Anterior cingulate cortex (tissue), 58 donors: ENCODE data around the gene CST3.
"Not testable (repeated sequence)": the region's sequence is repeated elsewhere in the genome, so short reads cannot be mapped to it uniquely, and the experiment has no call there.

Source experiments
- DNase-seq, 58 donors: peaks; one replicate each; lab custom pipeline; 2025; lab: John Stamatoyannopoulos, UW

CST3 gene

DNA sequence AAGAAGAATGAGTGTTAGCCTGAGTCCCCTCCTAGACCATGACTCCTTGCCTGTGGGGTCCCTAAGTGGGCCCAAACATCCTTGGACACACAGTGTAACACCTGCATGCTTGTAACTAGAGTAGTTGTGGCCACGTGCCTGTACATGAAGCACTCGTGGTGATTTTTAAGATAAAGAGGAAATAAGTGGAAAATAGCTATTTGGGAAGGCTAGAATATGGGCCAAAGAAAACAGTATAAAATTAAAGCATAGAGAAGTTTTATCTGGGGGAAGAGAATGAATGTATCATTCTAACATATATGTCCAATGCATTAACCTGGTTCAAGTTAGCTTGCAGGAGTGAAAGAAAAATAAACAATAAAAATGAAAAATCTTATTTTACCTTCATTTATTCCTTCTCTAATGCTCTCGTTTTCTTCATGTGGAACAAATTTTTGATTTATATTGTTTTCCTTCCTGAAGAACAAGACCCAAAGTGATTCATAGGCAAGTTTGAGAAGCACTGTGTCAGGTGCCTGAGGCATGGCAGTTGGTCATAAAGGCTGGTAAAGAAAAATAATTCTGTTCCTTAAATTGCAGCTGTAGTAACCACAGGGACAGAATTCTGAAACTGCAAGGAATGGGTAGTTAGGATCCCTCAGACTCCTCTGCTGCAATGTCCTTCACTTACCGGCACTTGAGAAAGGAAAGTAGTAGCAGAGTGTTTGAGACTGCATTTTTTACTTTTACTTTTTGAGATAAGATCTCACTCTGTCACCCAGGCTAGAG is 8.5 kb upstream of the CST3 start:
- no peak for DNase-seq

DNA sequence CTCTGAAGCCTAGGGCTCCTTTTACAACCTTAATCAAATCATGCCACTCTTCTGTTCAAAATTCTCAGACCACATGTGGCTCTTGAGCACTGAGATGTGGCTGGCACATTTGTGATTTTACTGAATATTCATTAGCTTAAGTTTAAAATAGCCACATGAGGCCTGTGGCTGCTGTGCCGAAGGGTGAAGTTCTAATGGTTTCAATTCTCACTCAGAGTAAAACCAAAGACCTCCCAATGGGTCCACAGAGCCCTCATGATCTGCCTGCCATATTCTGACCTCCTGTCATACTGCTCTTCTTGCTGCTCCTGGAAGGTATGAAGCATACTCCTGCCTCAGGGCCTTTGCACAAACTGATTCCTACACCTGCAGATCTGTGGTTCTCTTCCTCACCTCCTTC is 7.8 kb upstream of the CST3 start:
- DNase-seq, result no peak

DNA sequence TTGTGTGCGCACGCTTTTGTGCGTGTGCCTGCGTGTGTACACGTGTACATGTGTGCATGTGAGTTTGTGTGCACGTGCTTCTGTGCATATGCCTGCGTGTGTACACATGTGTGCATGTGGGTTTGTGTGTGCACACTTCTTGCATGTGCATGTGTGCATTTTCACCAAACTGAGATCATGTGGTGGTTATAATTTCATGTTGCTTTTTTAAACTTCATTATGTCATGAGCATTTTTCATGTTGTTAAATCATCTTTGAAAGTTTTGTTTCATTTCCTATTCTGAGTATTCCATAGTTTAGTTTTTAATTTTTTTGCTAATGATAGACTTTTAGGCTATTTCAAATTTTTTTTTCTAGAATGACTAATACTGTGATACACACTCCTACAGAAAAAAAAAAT is 6.4 kb upstream of the CST3 start:
- no peak for DNase-seq

DNA sequence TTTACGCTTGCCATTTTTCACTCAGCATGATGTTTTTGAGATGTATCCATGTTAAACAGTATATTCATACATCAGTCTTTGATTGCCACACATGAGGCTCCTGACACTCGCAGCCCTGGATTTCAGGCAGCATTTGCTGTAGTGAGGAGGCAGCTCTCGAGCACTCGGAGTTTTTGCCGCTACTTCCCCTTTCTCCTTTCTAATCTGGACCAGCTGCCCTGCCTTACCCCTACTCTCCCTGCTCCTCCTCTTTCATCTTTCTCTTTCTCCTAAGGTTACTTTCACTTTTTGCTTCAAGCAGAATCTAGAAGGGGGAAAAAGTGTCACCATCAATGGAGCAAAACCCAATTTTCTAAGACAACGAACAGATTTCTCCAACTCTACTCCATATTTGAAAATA is 5.9 kb upstream of the CST3 start:
- no peak for DNase-seq

DNA sequence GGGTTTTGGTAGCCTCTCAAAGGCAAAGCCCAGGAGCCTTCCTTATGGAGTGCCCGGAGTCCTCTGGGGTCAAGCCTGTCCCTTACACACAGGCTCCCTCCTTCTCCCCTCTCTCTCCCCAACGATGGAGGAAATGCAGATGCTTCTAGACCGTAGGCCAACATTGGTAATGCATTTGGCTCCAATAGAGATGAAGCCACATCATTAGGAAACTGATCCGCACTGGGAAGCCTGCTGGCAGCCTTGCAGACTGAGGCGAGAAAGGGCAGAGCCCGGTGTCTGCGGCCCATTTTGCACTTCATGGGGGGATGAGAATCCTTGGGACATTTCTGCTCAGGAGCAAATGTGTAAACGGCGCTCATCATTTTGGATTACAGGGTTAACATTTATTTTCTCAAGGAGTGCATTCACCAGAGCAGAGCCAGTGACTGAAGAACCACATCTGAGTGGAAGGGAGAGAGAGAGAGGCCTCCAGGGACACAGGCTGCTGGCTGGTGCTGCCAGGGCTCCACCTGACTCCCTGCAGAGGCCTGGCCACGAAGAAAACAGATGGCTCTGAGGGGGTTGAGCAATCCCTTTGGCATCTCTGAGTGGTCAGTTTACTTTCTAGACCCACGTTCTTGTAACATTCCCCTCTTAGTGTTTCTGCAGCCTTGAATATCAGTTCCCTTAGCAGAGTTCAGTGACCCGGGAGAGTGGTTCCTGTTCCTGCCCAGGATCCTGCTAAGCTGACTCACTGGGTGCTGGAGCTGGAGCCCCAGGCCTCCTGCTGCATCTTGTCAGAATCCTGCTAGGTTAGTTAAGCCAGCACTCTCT is 4.4 kb upstream of the CST3 start:
- peak in 4 of 58 donors; percentile 18 to 46 (median 26) for DNase-seq

DNA sequence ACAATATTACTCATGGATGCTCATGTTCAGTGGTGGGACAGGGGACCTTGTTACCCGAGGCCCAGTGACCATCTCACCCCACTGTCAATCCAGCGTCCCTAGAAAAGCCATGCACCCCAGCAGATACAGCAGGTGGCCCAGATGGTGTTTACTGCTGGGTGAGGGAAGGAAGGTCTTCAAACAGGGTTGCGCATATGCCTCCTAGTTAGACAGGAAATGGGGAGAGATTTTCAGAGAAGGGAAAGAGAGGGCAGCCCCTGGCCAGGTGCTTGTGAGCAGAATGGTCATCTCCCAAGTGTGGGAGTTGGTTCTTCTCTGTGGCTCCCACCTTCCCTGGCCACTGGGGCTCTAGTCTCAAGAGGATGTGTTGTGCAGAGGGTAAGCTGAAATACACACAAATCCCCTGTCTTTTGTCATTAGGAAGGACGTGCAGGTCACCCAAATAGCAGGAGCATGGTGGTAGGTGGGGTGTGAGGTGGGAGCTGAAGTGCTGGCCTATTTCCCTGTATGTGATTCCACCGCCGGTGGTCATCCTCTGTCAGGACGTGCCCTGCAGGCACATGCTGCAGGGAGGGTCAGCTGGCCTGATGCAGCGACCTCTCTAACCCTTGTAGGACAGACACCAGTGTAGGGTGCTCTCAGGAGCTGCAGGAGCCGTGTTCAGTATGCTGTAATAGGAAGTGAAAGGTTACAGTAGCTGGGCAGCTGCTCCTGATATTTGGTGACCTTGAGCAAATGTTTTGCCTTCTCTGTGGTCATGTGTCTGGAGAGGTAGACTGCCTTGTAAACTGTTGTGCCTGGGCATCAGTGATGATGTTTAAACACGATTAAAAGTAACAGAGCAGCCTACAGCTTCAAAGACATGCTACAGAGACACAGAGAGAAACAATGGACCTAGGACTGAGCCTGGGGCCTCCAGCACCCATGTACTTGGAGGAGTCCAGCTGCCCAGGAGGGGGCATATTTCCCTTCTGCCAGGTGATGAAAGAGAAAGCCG is 3.2 kb upstream of the CST3 start:
- DNase-seq, result no peak

DNA sequence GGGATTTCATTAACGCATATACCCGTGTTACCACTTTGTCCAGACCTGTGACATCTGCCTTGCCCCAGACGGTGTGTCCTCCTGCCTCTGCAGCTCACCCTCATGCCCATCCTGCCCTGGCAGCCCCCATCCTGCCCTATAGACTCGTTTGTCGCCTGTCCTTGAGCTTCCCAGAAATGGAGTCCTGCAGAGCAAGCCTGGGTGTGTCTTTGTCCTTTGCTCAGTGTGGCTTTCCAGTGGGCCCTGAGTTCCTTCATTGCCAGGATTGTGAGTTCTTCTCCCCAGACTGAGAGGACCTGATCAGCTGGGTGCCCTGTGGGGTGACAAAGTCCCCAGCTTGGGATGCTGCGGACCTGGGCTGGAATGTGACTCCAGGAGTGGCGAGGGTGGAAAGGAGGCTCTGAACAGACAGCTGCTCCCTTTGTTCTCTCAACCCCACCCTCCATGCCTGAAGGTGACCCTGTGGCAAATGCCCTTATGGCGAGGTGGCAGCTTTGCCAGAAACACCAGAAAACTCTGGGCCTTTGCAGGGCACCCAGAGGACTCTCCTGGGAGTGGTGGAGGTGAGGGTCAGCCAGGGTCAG is 2.4 kb upstream of the CST3 start:
- DNase-seq, result no peak

DNA sequence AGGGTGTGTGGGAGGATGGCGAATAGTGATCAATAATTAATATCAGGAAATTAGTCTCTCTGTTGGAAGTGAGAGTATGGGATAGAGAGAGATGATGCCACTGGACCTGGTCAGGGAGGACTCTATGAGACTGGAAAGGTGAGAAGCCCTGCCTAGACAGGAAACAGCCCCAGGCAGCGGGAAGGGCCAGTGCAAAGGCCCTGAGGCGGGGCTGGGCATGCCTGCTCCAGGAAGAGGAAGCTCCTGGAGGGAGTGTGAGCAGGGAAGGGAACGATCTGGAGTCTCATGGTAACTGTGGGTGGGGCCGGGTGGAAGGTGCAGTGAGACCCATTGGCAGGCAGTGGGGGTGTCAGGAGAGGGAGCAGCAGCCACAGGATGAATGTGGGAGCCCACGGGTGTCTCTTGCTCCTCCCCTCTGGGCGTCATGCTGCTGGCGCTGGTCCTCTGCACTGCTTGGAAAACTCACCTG is 1.8 kb upstream of the CST3 start:
- no peak for DNase-seq

DNA sequence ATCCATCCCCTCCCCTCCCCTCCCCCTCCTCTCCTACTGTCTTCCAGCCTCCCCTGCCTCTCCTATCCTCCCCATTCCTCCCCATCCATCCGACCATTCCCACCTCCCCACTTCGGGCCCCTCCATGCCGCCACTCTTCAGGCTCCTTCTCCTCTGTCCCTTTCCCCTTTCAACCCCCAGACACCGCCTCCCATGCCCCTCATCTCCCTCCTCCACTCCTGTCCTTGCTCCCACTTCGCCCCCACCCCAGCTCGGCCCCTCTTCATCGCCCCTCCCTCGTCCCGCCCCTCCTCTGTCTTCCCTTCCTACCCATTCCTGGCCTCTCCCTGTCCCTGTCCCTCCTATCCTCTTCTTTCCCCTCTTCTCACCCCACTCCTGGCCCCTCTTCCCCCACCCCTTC is 554 bp upstream of the CST3 start:
- no peak for DNase-seq

DNA sequence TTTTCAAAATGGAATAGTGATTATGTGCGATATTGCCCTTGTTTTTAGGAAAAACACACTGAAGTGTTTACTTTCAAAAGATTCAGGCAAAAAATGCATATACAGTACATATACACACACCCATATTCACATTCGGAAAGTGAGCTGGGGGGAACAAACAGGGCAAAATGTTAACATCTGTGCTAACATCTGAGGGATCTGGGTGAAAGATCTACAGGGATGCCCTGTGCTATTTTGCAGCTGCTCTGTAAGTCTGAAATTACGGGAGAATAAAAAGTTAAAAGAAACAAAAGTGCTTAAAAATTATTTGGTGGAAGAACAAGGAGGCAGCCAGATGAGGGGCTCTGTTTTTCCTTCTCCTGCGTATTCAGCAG is 860 bp downstream of the CST3 start:
- no peak for DNase-seq

DNA sequence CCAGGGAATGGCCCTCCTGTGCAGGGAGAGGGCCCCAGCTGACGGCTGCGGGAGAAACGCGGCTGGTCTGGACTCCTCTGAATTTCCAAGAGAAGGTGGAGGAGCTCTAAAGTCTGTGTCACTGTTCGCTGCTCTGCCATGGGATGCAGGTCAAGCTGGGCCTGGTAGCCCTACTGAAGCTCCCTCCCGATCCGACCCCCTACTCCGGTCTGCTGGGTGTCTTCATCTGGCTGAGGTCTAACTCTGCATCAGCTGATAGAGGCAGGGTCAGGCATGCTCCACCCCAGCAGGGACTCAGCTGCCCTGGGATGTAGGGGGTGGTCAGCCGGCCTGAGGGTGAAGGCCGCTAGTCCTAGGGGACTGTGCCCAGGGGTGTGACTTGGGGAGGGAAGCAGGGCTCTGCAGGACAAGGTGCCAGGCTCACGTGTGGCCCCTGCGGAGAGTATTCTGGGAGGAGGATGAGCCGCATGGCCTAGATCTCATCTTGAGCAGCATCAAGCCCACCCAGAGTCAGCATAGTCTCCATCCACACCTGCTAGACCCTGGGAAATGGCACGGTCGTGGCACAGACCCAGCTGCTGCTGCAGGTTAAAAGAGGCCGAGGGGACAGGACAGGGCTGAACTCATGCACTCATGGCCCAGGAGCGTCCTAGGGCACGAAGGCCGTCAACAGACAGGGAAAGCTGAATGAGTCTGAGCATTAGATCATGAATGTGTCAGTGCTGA is 1.4 kb downstream of the CST3 start:
- peak in 3 of 58 donors; percentile 26 to 40 (median 39) for DNase-seq

DNA sequence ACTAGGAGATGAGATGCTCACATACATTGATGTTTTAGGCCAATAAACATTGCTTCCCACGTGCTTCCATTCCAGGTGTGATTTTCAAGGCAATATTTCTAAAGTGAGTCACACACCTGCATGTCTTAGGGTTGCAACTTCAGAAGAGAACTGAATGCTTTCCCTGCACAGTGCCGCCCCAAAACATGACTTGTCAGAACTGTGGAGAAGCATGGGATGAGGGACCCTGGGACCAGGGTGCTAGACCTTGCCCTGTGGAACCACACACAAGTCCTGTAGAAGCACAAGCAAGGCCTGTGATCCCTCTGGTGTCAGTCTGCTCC is 2.0 kb downstream of the CST3 start:
- DNase-seq, result not testable (repeated sequence)

DNA sequence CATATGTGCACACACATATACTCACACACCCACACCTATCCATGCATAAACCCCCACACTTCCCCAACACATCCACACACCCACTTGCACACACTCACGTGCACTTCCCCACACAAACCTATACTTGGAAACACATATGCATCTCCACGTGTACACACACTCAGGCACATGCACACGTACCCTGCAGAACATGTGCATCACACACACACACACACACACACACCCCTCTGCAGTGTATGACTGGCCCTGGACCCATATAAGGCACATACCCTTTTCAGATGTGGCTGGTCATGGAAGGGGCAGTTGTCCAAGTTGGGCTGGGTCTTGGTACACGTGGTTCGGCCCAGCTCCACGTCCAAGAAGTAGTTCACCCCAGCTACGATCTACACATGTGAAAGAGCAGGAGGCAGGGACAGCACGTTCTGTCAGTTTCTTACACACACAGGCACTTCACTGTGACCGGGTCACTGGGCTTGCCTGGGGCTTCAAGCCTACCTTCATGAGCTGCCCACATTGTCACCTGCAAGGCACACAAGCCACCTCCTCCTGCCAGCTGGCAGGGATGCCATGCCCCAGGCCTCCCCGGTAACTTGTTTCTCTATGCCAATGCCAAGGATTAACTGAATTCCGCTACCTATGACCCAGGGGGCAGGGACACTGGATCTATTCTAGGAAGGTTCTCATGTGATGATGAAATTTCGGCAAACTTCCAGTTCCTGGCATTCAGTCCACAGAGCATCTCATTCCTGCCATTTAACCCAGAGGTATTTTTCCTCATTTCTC is 2.6 kb downstream of the CST3 start:
- DNase-seq, result peak in 4 of 58 donors; percentile 28 to 50 (median 37)

DNA sequence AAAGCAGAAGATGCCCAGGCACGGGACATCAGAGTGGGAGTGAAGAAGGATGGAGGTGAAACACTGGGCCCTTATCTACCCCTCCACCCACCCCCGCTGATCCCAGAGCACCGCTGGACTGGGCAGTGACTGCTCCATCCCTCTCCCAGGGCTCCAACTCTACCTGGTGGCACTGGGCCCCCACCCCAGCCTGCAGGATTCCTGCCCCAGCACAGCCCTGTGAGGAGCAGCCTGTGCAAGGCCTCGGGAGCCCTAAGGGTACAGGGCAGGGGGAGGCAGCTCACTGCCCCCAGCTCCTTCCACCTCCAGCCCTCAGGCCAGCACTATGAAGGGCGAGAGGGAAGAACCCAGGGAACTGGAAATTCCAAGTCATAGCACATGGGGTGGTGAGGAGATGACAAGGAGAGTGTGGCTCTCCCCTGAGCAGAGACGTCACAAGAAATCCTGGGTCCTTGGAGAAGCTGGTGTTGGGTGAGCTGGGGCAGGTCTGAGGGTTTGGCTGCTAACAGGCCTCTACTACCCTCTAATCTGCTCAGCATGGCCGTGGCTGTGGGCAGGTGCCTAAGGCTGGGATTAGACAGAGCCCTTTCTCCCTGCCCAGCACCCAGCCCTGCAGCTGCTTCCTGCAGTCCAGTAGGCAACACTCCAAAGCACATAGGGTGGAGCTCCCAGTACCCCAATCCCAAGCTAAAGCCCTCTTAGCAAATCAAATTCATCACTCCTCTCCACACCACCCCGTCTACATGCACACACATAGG is 3.5 kb downstream of the CST3 start:
- DNase-seq, result no peak

DNA sequence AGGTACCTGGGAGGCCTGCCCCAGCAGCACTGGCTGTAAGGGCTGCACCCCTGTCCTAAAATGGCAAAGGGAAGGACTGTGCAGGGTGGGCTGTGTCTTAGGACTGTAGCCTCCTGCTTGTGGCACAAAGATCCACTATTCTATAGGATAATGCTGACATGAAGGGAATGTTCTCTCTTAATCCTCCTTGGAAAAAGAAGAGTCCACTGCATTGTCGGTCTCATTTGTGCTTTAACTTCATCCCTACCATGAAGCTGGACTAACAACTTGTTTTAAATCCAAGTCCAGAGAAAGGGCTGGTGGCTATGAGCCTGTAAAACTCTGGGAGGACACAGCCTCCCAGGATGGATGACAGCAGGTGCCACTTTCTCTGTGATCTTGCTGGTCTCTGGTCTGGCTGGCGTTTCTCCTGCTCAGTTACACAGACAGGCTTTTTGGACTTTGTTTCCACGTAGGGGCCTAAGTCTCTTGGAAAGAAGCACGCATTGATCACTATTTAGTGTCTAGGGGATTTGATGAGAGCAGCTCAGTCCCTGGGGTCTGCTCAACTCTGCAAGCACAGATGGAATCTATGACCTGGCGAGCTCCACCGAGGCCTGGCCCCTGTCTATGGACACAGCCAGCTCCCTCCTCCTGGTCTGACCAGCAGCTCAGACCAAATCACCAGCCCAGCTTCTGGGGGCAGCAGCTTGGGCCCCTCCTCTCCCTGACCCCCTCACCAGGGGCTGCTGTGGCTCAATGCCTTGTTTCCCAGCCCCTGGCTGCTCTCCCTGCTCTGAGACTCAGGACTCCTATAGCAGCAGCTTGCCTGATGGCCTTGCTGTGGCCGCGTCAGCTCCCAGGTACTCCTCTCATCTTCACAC is 4.8 kb downstream of the CST3 start:
- DNase-seq, result no peak

DNA sequence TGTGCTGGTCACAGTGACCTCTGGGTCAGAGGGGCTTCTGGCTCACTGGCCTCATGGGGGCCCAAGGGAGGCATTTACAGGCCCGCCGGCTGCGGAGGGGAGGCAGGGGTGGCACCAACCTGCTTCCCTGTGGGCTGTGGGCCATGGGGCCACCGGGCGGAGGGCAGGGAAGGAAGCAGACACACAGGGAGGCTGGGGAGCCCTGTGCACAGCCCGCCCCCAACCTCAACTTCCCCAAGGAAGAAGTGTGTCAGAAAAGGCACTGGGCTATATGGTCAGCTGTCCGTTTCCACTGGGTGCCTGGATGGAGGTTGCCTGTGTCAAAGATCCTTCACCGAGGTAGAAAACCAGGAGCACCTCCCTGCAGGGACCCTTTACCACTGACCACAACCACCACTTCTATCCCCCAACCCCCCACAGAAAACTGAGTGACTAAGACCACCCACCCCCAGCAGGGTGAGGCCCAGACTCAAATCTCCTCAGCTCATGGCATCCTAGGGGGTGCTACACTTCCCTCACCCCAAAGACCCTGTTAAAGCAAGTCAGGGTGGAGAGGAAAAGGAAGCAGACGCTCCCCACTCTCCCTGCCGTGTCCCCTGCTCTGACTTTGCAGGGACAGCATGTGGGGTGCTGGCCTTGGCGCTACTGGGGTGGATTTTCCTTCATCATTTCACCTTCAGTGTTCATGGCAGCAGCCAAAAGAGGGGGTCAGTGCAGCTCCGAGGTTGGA is 5.6 kb downstream of the CST3 start:
- DNase-seq, result peak in 2 of 58 donors; percentile 30 to 33
